Upper lobe of left lung (tissue), 4 donors: Measurements from ENCODE around the gene MED13L.

ENCODE experiments used
- EP300 ChIP-seq, 4 donors: sonication (generic); formaldehyde crosslinking; IDR thresholded peaks; one replicate each; pipeline ENCODE4 v1.5.1; 2017; ENCODE audit warnings: antibody characterized with exemption in 4 of 4, control low read depth in 2 of 4
- POLR2A ChIP-seq, 4 donors: fragments of 450-650 bp; IDR thresholded peaks; one replicate each; pipeline ENCODE4 v1.5.1; 2016 to 2017; ENCODE audit warnings: antibody characterized with exemption in 4 of 4, mild to moderate bottlenecking in 2 of 4
- POLR2AphosphoS5 ChIP-seq, 2 donors: sonication (generic); formaldehyde crosslinking; IDR thresholded peaks; one replicate each; pipeline ENCODE4 v1.5.1; 2017; ENCODE audit warnings: antibody characterized with exemption in 2 of 2
- TF ChIP-seq, protein P1 (sequence below), 6 experiments: fragments of 450-650 bp in 4 of 6; fragments of 200-600 bp in 2 of 6; sonication (generic) in 2 of 6; IDR thresholded peaks; one replicate each; pipeline ENCODE4 v1.5.1; 2016 to 2019; ENCODE audit warnings: antibody characterized with exemption in 6 of 6

DNA sequence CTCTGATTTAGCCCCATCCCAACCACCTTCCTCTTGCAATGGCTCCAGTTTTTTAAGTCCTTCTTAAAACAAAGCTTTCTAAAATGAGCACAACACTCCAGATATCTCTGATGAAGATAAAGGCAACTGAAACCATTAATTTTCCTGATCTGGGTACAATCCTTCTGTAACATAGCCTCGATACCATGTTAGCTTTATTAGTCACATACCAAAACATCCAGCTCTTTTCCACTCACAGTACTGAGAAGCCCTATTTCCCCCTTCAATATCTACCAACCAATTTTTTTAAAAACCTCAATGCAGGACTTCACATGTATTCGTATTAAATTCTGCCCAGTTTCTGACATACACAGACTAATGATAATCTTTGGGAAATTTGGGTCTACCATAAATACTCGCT, 105.9 kb downstream of the MED13L start:
- TF ChIP-seq, protein P1, sequence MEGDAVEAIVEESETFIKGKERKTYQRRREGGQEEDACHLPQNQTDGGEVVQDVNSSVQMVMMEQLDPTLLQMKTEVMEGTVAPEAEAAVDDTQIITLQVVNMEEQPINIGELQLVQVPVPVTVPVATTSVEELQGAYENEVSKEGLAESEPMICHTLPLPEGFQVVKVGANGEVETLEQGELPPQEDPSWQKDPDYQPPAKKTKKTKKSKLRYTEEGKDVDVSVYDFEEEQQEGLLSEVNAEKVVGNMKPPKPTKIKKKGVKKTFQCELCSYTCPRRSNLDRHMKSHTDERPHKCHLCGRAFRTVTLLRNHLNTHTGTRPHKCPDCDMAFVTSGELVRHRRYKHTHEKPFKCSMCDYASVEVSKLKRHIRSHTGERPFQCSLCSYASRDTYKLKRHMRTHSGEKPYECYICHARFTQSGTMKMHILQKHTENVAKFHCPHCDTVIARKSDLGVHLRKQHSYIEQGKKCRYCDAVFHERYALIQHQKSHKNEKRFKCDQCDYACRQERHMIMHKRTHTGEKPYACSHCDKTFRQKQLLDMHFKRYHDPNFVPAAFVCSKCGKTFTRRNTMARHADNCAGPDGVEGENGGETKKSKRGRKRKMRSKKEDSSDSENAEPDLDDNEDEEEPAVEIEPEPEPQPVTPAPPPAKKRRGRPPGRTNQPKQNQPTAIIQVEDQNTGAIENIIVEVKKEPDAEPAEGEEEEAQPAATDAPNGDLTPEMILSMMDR (IDR thresholded peaks at IDR 0.05) = no peak
- TF ChIP-seq POLR2A (IDR thresholded peaks at IDR 0.05) (no peak), EP300 (IDR thresholded peaks at IDR 0.05) (no peak), POLR2AphosphoS5 (IDR thresholded peaks at IDR 0.05) (no peak)
